GM12878 (cell line): ENCODE data around the gene TUBAL3. TPM values are rescaled to one million over a fixed set of nuclear protein-coding genes. Genes with fewer than 3 reads are reported as not detected.

Source experiments
- BCLAF1 ChIP-seq: fragments of 450-650 bp; IDR thresholded peaks from 2 replicates; pipeline ENCODE4 v1.6.1; 2017; ENCODE audit warnings: antibody characterized with exemption, mild to moderate bottlenecking, moderate library complexity
- ETV6 ChIP-seq, 2 experiments: fragments of 450-650 bp in 1 of 2; IDR thresholded peaks in 1 of 2; conservative IDR thresholded peaks in 1 of 2; 2 replicates each; pipeline ENCODE4 v1.6.1; 2014; ENCODE audit warnings: antibody characterized with exemption in 1 of 2, borderline replicate concordance in 1 of 2, low read depth in 1 of 2, mild to moderate bottlenecking in 1 of 2, moderate library complexity in 1 of 2
- HCFC1 ChIP-seq: fragments of 150-350 bp; IDR thresholded peaks from 2 replicates; pipeline ENCODE4 v1.6.1; 2014; ENCODE audit warnings: low read length
- HDAC2 ChIP-seq: fragments of 200-600 bp; sonication (generic); IDR thresholded peaks from 2 replicates; pipeline ENCODE4 v1.6.1; 2017
- IKZF1 ChIP-seq: fragments of 450-650 bp; conservative IDR thresholded peaks from 2 replicates; pipeline ENCODE4 v1.6.1; 2017; ENCODE audit warnings: antibody characterized with exemption, mild to moderate bottlenecking
- MEF2B ChIP-seq: fragments of 450-650 bp; IDR thresholded peaks from 2 replicates; pipeline ENCODE4 v1.6.1; 2018; ENCODE audit warnings: mild to moderate bottlenecking, moderate library complexity; ENCODE audit not compliant: partially characterized antibody, poor library complexity, severe bottlenecking
- MYC ChIP-seq: IDR thresholded peaks from 2 replicates; pipeline ENCODE4 v1.6.1; 2011; ENCODE audit warnings: mild to moderate bottlenecking, low read length, moderate library complexity, inconsistent platforms; ENCODE audit not compliant: insufficient read depth, insufficient replicate concordance, insufficient read length, severe bottlenecking
- NBN ChIP-seq: fragments of 450-650 bp; IDR thresholded peaks from 2 replicates; pipeline ENCODE4 v1.6.1; 2016
- NR2F1 ChIP-seq: fragments of 450-650 bp; conservative IDR thresholded peaks from 2 replicates; pipeline ENCODE4 v1.6.1; 2017; ENCODE audit warnings: mild to moderate bottlenecking
- RFX5 ChIP-seq: IDR thresholded peaks from 2 replicates; pipeline ENCODE4 v1.6.1; 2011; ENCODE audit warnings: low read depth, low read length, improper control_type of control experiment
- RUNX3 ChIP-seq: IDR thresholded peaks from 2 replicates; pipeline ENCODE4 v1.6.1; 2012; ENCODE audit warnings: low read length, inconsistent platforms
- SMAD1 ChIP-seq: fragments of 450-650 bp; IDR thresholded peaks from 2 replicates; pipeline ENCODE4 v1.6.1; 2018; ENCODE audit warnings: mild to moderate bottlenecking, low read depth; ENCODE audit not compliant: partially characterized antibody
- SREBF1 ChIP-seq: IDR thresholded peaks from 2 replicates; pipeline ENCODE4 v1.6.1; 2012; ENCODE audit warnings: mild to moderate bottlenecking, low read length
- TBL1XR1 ChIP-seq: IDR thresholded peaks from 2 replicates; pipeline ENCODE4 v1.6.1; 2012; ENCODE audit warnings: low read depth, low read length, improper control_type of control experiment
- ZBTB33 ChIP-seq: fragments of 450-650 bp; IDR thresholded peaks from 2 replicates; pipeline ENCODE4 v1.6.1; 2017; ENCODE audit warnings: mild to moderate bottlenecking
- ZBTB40 ChIP-seq: fragments of 450-650 bp; IDR thresholded peaks from 2 replicates; pipeline ENCODE4 v1.6.1; 2016; ENCODE audit warnings: mild to moderate bottlenecking, moderate library complexity, borderline replicate concordance
- ZNF217 ChIP-seq: fragments of 450-650 bp; IDR thresholded peaks from 2 replicates; pipeline ENCODE4 v1.6.1; 2017; ENCODE audit warnings: antibody characterized with exemption, mild to moderate bottlenecking
- polyA plus RNA-seq, 11 experiments: library from polyadenylated mRNA; depleted of rRNA in 4 of 11; unstranded in 6 of 11; stranded (reverse) in 5 of 11; fragments of >200 nt; fragmentation: Nextera tagmentation in 4 of 11; fragmentation: Illumina TruSeq in 1 of 11; extraction: Ambion mirVana in 4 of 11; extraction: Trizol in 1 of 11; gene quantifications; 1 replicate in 1 of 11; 2 replicates in 10 of 11; pipeline versions ENCODE4 v1.2.1 to v1.2.3, GENCODE V29; 2011 to 2016; ENCODE audit warnings: inconsistent platforms in 2 of 11, missing spikeins in 2 of 11, low read depth in 1 of 11
- total RNA-seq, 4 experiments: library from RNA; depleted of rRNA in 3 of 4; stranded (reverse); fragments of >200 nt in 3 of 4; fragmentation: Illumina TruSeq in 1 of 4; extraction: Trizol in 1 of 4; gene quantifications; 2 replicates each; pipeline versions ENCODE4 v1.2.1 to v1.2.3, GENCODE V29; 2013 to 2021
- TF ChIP-seq, protein P1 (sequence below): fragments of 450-650 bp; IDR thresholded peaks from 2 replicates; pipeline ENCODE4 v1.6.1; 2017; ENCODE audit warnings: borderline replicate concordance
- TF ChIP-seq, protein P2 (sequence below): fragments of 450-650 bp; IDR thresholded peaks from 2 replicates; pipeline ENCODE4 v1.6.1; 2017; ENCODE audit warnings: low read depth, mild to moderate bottlenecking, moderate library complexity

Gene TUBAL3
- total and polyA plus RNA-seq, 10 of the 15 experiments (the other 5 are each of a cell fraction or from before 2014, with no cell fraction given), result 0.03 to 0.06 TPM; not detected in 8

GRCh38 chr10:5443429-5443828 lies 38.8 kb upstream of the TUBAL3 start (continued):
- TF ChIP-seq ZBTB40, result no peak
- TF ChIP-seq MYC, result no peak
- 0 out of 2 replicates have a peak, but pooled peaks have one; percentile 37 for TF ChIP-seq NBN
- peak; percentile 78 for TF ChIP-seq MEF2B
- no peak for TF ChIP-seq HCFC1
- peak in 1 of 2 experiments; percentile 38; a peak in 1 of 4 replicates for TF ChIP-seq ETV6 (conservative IDR thresholded peaks at IDR 0.05 in 1 of 2, IDR thresholded peaks at IDR 0.05 in 1 of 2; ENCODE audit: borderline replicate concordance in 1 of 2, low read depth in 1 of 2)
- TF ChIP-seq HDAC2, result no peak
- TF ChIP-seq RUNX3, result peak; percentile 89
- 0 out of 2 replicates have a peak, but pooled peaks have one; percentile 29 for TF ChIP-seq NR2F1
- TF ChIP-seq BCLAF1, result no peak
- TF ChIP-seq ZBTB33, result no peak
- TF ChIP-seq, protein P1, sequence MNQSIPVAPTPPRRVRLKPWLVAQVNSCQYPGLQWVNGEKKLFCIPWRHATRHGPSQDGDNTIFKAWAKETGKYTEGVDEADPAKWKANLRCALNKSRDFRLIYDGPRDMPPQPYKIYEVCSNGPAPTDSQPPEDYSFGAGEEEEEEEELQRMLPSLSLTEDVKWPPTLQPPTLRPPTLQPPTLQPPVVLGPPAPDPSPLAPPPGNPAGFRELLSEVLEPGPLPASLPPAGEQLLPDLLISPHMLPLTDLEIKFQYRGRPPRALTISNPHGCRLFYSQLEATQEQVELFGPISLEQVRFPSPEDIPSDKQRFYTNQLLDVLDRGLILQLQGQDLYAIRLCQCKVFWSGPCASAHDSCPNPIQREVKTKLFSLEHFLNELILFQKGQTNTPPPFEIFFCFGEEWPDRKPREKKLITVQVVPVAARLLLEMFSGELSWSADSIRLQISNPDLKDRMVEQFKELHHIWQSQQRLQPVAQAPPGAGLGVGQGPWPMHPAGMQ, result no peak
- TF ChIP-seq, protein P2, sequence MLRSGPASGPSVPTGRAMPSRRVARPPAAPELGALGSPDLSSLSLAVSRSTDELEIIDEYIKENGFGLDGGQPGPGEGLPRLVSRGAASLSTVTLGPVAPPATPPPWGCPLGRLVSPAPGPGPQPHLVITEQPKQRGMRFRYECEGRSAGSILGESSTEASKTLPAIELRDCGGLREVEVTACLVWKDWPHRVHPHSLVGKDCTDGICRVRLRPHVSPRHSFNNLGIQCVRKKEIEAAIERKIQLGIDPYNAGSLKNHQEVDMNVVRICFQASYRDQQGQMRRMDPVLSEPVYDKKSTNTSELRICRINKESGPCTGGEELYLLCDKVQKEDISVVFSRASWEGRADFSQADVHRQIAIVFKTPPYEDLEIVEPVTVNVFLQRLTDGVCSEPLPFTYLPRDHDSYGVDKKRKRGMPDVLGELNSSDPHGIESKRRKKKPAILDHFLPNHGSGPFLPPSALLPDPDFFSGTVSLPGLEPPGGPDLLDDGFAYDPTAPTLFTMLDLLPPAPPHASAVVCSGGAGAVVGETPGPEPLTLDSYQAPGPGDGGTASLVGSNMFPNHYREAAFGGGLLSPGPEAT, result peak; percentile 78; the same call in 1 of the 2 replicates
- no peak for TF ChIP-seq SMAD1
- TF ChIP-seq RFX5, result no peak
- TF ChIP-seq SREBF1, result no peak
- TF ChIP-seq TBL1XR1, result 0 out of 2 replicates have a peak, but pooled peaks have one; percentile 71
- peak; percentile 87; the same call in 1 of the 2 replicates for TF ChIP-seq ZNF217
- peak; percentile 55 for TF ChIP-seq IKZF1
